Mesenchymal stem cell (in vitro differentiated cells and primary cell): ENCODE measurements around the gene CHPF2.
A peak's percentile ranks its signal among the peaks of the same experiment; 100 is the strongest.

Experiments used
- DNase-seq: peaks from one replicate; pipeline ENCODE4 v3.0.0-alpha.2; 2013
- H2AFZ ChIP-seq: one replicate; pipeline ENCODE4 v1.6.1; 2013; ENCODE audit warnings: low read depth, mild to moderate bottlenecking, control low read depth, inconsistent platforms, low read length, moderate library complexity
- H2AK5ac ChIP-seq: 2 replicates; pipeline ENCODE4 v1.6.1; 2013; ENCODE audit warnings: low read length, moderate library complexity, mild to moderate bottlenecking, inconsistent platforms; ENCODE audit not compliant: severe bottlenecking
- H2BK120ac ChIP-seq: one replicate; pipeline ENCODE4 v1.6.1; 2013; ENCODE audit warnings: low read depth, mild to moderate bottlenecking, inconsistent platforms, low read length, moderate library complexity
- H2BK12ac ChIP-seq, 2 experiments: one replicate each; pipeline ENCODE4 v1.6.1; 2013; ENCODE audit warnings: inconsistent platforms in 2 of 2, low read length in 2 of 2, mild to moderate bottlenecking in 2 of 2, moderate library complexity in 2 of 2, control low read depth in 1 of 2
- H2BK15ac ChIP-seq: one replicate; pipeline ENCODE4 v1.6.1; 2013; ENCODE audit warnings: mild to moderate bottlenecking, low read depth, inconsistent platforms; ENCODE audit not compliant: poor library complexity, severe bottlenecking
- H2BK5ac ChIP-seq: 2 replicates; pipeline ENCODE4 v1.6.1; 2013; ENCODE audit warnings: low read depth, mild to moderate bottlenecking, low read length, control low read depth, inconsistent platforms; ENCODE audit not compliant: poor library complexity, severe bottlenecking
- H3K14ac ChIP-seq, 2 experiments: one replicate each; pipeline ENCODE4 v1.6.1; 2013; ENCODE audit warnings: inconsistent platforms in 2 of 2, low read length in 2 of 2, control low read depth in 1 of 2, mild to moderate bottlenecking in 1 of 2, moderate library complexity in 1 of 2
- H3K18ac ChIP-seq, 2 experiments: one replicate each; pipeline ENCODE4 v1.6.1; 2013; ENCODE audit warnings: inconsistent platforms in 2 of 2, low read length in 2 of 2, control low read depth in 1 of 2, low read depth in 1 of 2, mild to moderate bottlenecking in 1 of 2
- H3K23ac ChIP-seq, 2 experiments: one replicate each; pipeline ENCODE4 v1.6.1; 2013; ENCODE audit warnings: inconsistent platforms in 2 of 2, low read length in 2 of 2, mild to moderate bottlenecking in 2 of 2, moderate library complexity in 2 of 2, control low read depth in 1 of 2
- H3K27ac ChIP-seq: 2 replicates; pipeline ENCODE4 v1.5.1; 2013; ENCODE audit warnings: mild to moderate bottlenecking, moderate library complexity, low read length, control low read depth, inconsistent platforms; ENCODE audit not compliant: poor library complexity, severe bottlenecking
- H3K27me3 ChIP-seq, 2 experiments: 2 replicates each; pipeline versions ENCODE4 v1.6.1 to v1.7.0; 2013; ENCODE audit warnings: low read length in 2 of 2, mild to moderate bottlenecking in 2 of 2, moderate library complexity in 2 of 2, control low read depth in 1 of 2, inconsistent platforms in 1 of 2; ENCODE audit not compliant: control insufficient read depth in 1 of 2, insufficient read depth in 1 of 2
- H3K36me3 ChIP-seq, 2 experiments: 2 replicates each; pipeline versions ENCODE4 v1.6.1 to v1.7.0; 2013; ENCODE audit warnings: low read length in 2 of 2, control low read depth in 1 of 2, inconsistent platforms in 1 of 2, low read depth in 1 of 2, mild to moderate bottlenecking in 1 of 2; ENCODE audit not compliant: insufficient read depth in 2 of 2, control insufficient read depth in 1 of 2
- H3K4ac ChIP-seq, 2 experiments: one replicate each; pipeline ENCODE4 v1.6.1; 2013; ENCODE audit warnings: inconsistent platforms in 2 of 2, low read length in 2 of 2, mild to moderate bottlenecking in 2 of 2, moderate library complexity in 2 of 2, control low read depth in 1 of 2, low read depth in 1 of 2
- H3K4me1 ChIP-seq: 2 replicates; pipeline ENCODE4 v1.6.1; 2013; ENCODE audit warnings: low read depth, low read length, control low read depth; ENCODE audit not compliant: control insufficient read depth, insufficient read depth
- H3K4me2 ChIP-seq: 2 replicates; pipeline ENCODE4 v1.6.1; 2013; ENCODE audit warnings: low read length, mild to moderate bottlenecking, inconsistent platforms; ENCODE audit not compliant: poor library complexity, severe bottlenecking
- H3K4me3 ChIP-seq, 2 experiments: 2 replicates each; pipeline versions ENCODE4 v1.5.1 to v1.7.0; 2013; ENCODE audit warnings: low read length in 2 of 2, mild to moderate bottlenecking in 2 of 2, control low read depth in 1 of 2, low read depth in 1 of 2; ENCODE audit not compliant: insufficient read depth in 1 of 2
- H3K79me1 ChIP-seq: replicated peaks from 2 replicates; pipeline ENCODE4 v1.6.1; 2013; ENCODE audit warnings: mild to moderate bottlenecking, control low read depth, low read length, inconsistent platforms; ENCODE audit not compliant: poor library complexity, severe bottlenecking
- H3K9ac ChIP-seq: 2 replicates; pipeline ENCODE4 v1.7.0; 2013; ENCODE audit warnings: mild to moderate bottlenecking, low read length, moderate library complexity
- H3K9me3 ChIP-seq: 2 replicates; pipeline ENCODE4 v1.7.0; 2013; ENCODE audit warnings: mild to moderate bottlenecking, low read length; ENCODE audit not compliant: control insufficient read depth
- H4K8ac ChIP-seq: one replicate; pipeline ENCODE4 v1.6.1; 2013; ENCODE audit warnings: inconsistent platforms, mild to moderate bottlenecking, low read length, moderate library complexity
- H4K91ac ChIP-seq: one replicate; pipeline ENCODE4 v1.6.1; 2013; ENCODE audit warnings: mild to moderate bottlenecking, low read length, inconsistent platforms
- WGBS: methylation state at CpG from one replicate; pipeline ENCODE4 v1.1.7; 2013; ENCODE audit warnings: mixed read lengths; 5-methylcytosine and 5-hydroxymethylcytosine counted together

Gene CHPF2

GRCh38 chr7:151210087-151210854, 22.0 kb upstream of the CHPF2 start, which contains the start of gene H2BK1:
TSS of gene H2BK1 (minus strand) at chr7:151210488. CDS start at chr7:151210318, 170 bp downstream.
- WGBS: 87% methylated on average over 12 of the region's 17 CpGs

GRCh38 chr7:151211155-151211772, 21.0 kb upstream of the CHPF2 start:
- H3K4me3 ChIP-seq: no peak overlapping the region
- no peak overlapping the region for H3K27ac ChIP-seq
- no peak overlapping the region for H3K4ac ChIP-seq
- peaks cover 7% of the 10 kb centered on the region for H3K79me1 ChIP-seq
- no peak overlapping the region for H2BK120ac ChIP-seq
- H3K4me1 ChIP-seq: no peaks in the 10 kb centered on the region
- no peak overlapping the region for H3K14ac ChIP-seq
- H4K91ac ChIP-seq: no peak overlapping the region
- H3K36me3 ChIP-seq: peaks cover 34 to 44% of the 10 kb centered on the region in 2 experiments
- peaks cover 8 to 24% of the 10 kb centered on the region in 2 experiments for H3K27me3 ChIP-seq
- H3K23ac ChIP-seq: no peak overlapping the region
- H2BK12ac ChIP-seq: no peak overlapping the region
- no peaks in the 10 kb centered on the region for H3K9me3 ChIP-seq
- H2AFZ ChIP-seq: no peak overlapping the region
- no peak for DNase-seq
- H2BK15ac ChIP-seq: no peak overlapping the region
- H3K9ac ChIP-seq: no peak overlapping the region
- 90% methylated on average over 1 of the region's 3 CpGs for WGBS
- no peak overlapping the region for H3K18ac ChIP-seq
- no peak overlapping the region for H3K4me2 ChIP-seq
- H4K8ac ChIP-seq: peak overlapping the region; percentile 7
- no peak overlapping the region for H2AK5ac ChIP-seq
- no peak overlapping the region for H2BK5ac ChIP-seq

More at GRCh38 chr7:151210087-151210854, 22.0 kb upstream of the CHPF2 start, which contains the start of gene H2BK1:
- Histone ChIP-seq H2AFZ (no peak within 1 kb of the TSS), H3K4ac (no peak within 1 kb of the TSS), H3K14ac (no peak within 1 kb of the TSS), H3K4me3 (no peak within 1 kb of the TSS), H3K36me3 (peaks cover 28 to 34% of the 10 kb centered on the region in 2 experiments), H2BK12ac (no peak within 1 kb of the TSS), H3K4me2 (no peak within 1 kb of the TSS), H3K9ac (no peak within 1 kb of the TSS), H4K91ac (no peak within 1 kb of the TSS), H2BK15ac (no peak within 1 kb of the TSS), H2BK120ac (no peak within 1 kb of the TSS), H2AK5ac (no peak within 1 kb of the TSS), H3K27me3 (peaks cover 15 to 34% of the 10 kb centered on the region in 2 experiments), H2BK5ac (no peak within 1 kb of the TSS), H3K27ac (no peak within 1 kb of the TSS), H3K4me1 (no peaks in the 10 kb centered on the region), H4K8ac (no peak within 1 kb of the TSS), H3K23ac (no peak within 1 kb of the TSS), H3K18ac (no peak within 1 kb of the TSS), H3K79me1 (peaks cover 2% of the 10 kb centered on the region), H3K9me3 (no peaks in the 10 kb centered on the region)
- no peak for DNase-seq

- no peak overlapping the region for H3K23ac ChIP-seq
- H3K9me3 ChIP-seq: no peaks in the 10 kb centered on the region
- H3K4me1 ChIP-seq: no peaks in the 10 kb centered on the region
- H3K36me3 ChIP-seq: peaks cover 45 to 58% of the 10 kb centered on the region in 2 experiments
- H3K4me2 ChIP-seq: no peak overlapping the region
- H2BK15ac ChIP-seq: no peak overlapping the region
- H4K91ac ChIP-seq: no peak overlapping the region
- peaks cover 6 to 10% of the 10 kb centered on the region in 2 experiments for H3K27me3 ChIP-seq
- no peak overlapping the region for H2BK5ac ChIP-seq
- no peak for DNase-seq
- no peak overlapping the region for H3K9ac ChIP-seq
- H2BK12ac ChIP-seq: no peak overlapping the region
- peaks cover 7% of the 10 kb centered on the region for H3K79me1 ChIP-seq
- no peak overlapping the region for H3K18ac ChIP-seq
- H3K14ac ChIP-seq: no peak overlapping the region
- H2AFZ ChIP-seq: no peak overlapping the region
- no peak overlapping the region for H4K8ac ChIP-seq
- H3K27ac ChIP-seq: no peak overlapping the region
- no peak overlapping the region for H2BK120ac ChIP-seq
- no peak overlapping the region for H3K4me3 ChIP-seq
- WGBS: 91% methylated on average over 5 of the region's 5 CpGs
- H3K4ac ChIP-seq: no peak overlapping the region
- H2AK5ac ChIP-seq: no peak overlapping the region
These were observed 19.7 kb upstream of the CHPF2 start for GRCh38 chr7:151212626-151213025.

GRCh38 chr7:151213826-151214225, 18.5 kb upstream of the CHPF2 start:
- Histone ChIP-seq H2AK5ac (no peak overlapping the region), H2BK5ac (no peak overlapping the region), H3K23ac (no peak overlapping the region), H3K4me3 (no peak overlapping the region), H4K8ac (no peak overlapping the region), H3K9me3 (no peaks in the 10 kb centered on the region), H2BK120ac (no peak overlapping the region), H3K27me3 (no peaks in the 10 kb centered on the region), H3K4me2 (no peak overlapping the region), H2AFZ (no peak overlapping the region), H3K4ac (no peak overlapping the region), H3K4me1 (no peaks in the 10 kb centered on the region), H4K91ac (no peak overlapping the region), H3K18ac (no peak overlapping the region), H2BK12ac (no peak overlapping the region), H3K36me3 (peaks cover 57 to 70% of the 10 kb centered on the region in 2 experiments), H3K79me1 (peaks cover 14% of the 10 kb centered on the region), H3K27ac (no peak overlapping the region), H3K9ac (no peak overlapping the region), H2BK15ac (no peak overlapping the region), H3K14ac (no peak overlapping the region)
- WGBS: 99% methylated on average over 3 of the region's 3 CpGs
- no peak for DNase-seq
